AG10803 (cell line): ENCODE data around the gene RIC8B.

Source experiments
- DNase-seq: peaks from one replicate; pipeline ENCODE4 v3.0.0; 2010; ENCODE audit warnings: low read depth
- H3K4me3 ChIP-seq: 2 replicates; pipeline ENCODE4 v1.5.1; 2011; ENCODE audit warnings: mild to moderate bottlenecking, low read length, control low read depth
- CTCF ChIP-seq: conservative IDR thresholded peaks from 2 replicates; pipeline ENCODE4 v1.5.1; 2011; ENCODE audit warnings: mild to moderate bottlenecking, low read length, control low read depth, inconsistent platforms

RIC8B gene

DNA sequence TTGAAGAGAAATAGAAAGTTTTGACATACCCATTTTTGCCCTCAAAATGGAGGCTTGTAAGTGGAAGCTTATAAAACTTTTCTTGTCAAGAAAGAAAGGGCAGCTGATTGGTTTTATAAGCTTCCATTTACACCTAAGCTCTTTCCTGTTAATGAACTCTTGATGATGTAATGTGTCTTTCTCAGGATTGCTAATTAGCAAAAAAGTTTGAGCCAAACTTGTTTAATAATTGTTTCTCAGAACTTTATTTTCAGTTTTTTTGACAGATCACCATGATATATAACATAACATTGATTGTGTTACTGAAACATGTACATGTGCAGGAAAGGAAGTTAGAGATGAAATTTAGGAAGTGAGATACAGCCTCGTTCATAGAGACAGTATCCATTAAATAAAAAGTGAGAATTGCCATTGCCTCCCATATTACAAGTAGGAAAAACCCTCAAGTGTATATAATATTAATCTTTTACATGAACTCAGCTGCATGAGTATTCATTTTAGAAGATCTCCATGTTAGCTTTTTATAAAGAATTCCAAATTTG lies 26.8 kb downstream of the RIC8B start:
- H3K4me3 ChIP-seq = no peak overlapping the region
- no peak for TF ChIP-seq CTCF
- DNase-seq = no peak

- no peak for DNase-seq
- H3K4me3 ChIP-seq = no peak overlapping the region
These were observed 27.5 kb downstream of the RIC8B start for GRCh38 chr12:106801830-106802533.

DNA sequence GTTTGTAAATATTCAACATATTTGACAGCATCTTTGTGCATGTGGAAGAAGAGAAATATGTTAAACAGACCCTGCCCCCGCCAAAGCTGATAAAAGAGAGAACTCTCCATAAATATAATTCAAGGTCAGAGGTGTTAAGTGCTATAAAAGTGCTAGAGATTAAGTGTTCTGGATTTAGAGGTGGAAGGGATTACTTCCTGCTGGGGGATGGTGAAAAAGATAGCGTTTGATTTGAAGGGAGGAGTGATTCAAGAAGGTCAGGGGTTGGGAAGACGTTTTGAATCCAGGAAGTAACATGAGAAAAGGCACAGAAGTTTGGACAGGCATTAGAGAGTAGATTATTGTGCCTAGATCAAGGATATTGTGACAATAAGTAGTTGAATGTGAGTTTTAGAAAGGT lies 30.2 kb downstream of the RIC8B start:
- TF ChIP-seq CTCF = no peak

More at GRCh38 chr12:106801830-106802533, 27.5 kb downstream of the RIC8B start:
- no peak for TF ChIP-seq CTCF

DNA sequence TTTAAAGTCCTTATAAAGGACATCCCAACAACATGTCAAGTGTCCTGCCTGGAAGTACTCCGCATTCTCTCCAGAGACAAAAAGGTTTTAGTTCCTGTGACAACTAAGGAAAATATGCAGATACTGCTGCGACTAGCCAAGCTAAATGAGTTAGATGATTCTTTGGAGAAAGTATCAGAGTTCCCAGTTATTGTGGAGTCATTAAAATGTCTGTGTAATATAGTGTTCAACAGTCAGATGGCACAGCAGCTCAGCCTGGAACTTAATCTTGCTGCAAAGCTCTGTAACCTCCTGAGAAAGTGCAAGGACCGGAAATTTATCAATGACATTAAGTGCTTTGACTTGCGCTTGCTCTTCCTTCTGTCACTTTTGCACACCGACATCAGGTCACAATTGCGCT lies 40.2 kb downstream of the RIC8B start:
- DNase-seq = no peak
- no peak for TF ChIP-seq CTCF
- H3K4me3 ChIP-seq = no peak overlapping the region

More for the DNA sequence above, 30.2 kb downstream of the RIC8B start:
- H3K4me3 ChIP-seq = no peak overlapping the region
- DNase-seq = no peak

DNA sequence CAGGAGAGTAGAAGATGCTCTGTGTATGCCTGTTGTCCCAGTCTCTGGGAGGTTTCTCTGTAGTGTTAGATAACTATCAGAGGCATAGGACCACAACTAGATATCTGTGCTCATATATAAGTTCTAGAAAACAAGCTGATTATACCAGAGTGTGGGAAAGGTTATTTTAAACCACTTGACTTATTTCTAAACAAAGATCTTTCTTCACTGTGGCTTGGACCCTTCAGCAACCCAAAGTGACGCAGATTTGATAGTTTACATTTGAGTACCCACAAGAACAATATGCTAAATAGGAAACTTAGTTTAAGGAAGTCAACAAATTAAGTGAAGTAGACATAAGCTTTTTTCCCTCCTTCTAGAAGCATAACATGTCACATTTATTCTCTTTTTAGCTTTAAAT lies 41.3 kb downstream of the RIC8B start:
- TF ChIP-seq CTCF = no peak
- no peak overlapping the region for H3K4me3 ChIP-seq
- no peak for DNase-seq

DNA sequence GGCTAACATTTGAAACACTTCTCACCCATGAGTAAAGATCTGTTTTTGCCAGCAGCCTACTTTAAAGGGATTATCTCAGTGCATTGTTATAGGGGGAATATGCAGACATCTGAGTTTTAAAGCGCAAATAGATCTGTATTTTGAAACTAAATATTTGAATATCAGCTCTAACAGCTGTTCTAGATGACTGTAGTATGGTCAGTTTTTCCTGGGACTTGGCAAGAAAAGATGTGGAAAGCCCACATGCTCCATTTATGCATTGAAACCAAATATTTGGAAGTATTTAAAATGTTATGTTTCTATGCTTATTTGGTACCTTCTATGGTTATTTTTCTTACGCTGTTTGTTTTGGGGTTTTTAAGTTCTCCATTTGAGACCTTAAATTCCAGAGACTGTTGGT lies 41.7 kb downstream of the RIC8B start:
- H3K4me3 ChIP-seq = no peak overlapping the region
- no peak for TF ChIP-seq CTCF
- no peak for DNase-seq

GRCh38 chr12:106819991-106820390 lies 45.5 kb downstream of the RIC8B start:
- no peak for DNase-seq
- no peak overlapping the region for H3K4me3 ChIP-seq
- no peak for TF ChIP-seq CTCF
